Measurements from ENCODE around the gene MED27. TPM values are rescaled to one million over a fixed set of nuclear protein-coding genes. Genes with fewer than 3 reads are reported as not detected.

The MED27 gene
- total RNA-seq, 2 experiments from 2014 or later: 18.5 to 19.7 TPM

DNA sequence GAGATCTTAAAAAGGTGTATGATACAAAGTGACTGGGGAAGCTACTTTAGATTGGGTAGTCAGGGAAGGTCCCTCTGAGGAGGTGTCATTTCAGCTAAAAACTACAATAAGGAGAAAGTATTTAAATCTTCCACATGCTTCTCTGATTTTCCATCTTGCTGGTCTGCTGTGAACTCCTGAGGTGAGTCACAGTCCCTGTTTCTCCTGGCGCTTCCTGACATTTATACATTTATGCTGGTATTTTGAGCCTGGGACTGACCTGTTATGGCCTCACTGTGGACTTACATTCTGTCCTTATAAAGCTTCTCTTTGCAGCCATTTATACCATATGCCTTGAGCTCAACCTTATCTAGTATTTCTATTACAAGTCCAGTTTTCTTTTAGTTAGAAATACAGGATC is 95.1 kb downstream of the MED27 start:
- H3K27ac Mint-ChIP-seq: no peak overlapping the region
- no peak for ATAC-seq (ENCODE audit: low read depth)
- peaks cover 2% of the 10 kb centered on the region for H3K4me1 Mint-ChIP-seq
- H3K27me3 Mint-ChIP-seq: no peaks in the 10 kb centered on the region
- DNase-seq: no peak
- POLR2A ChIA-PET: no interaction called here
- H3K4me3 Mint-ChIP-seq: no peak overlapping the region
- no peaks in the 10 kb centered on the region for H3K9me3 Mint-ChIP-seq
- no peaks in the 10 kb centered on the region for H3K36me3 Mint-ChIP-seq

DNA sequence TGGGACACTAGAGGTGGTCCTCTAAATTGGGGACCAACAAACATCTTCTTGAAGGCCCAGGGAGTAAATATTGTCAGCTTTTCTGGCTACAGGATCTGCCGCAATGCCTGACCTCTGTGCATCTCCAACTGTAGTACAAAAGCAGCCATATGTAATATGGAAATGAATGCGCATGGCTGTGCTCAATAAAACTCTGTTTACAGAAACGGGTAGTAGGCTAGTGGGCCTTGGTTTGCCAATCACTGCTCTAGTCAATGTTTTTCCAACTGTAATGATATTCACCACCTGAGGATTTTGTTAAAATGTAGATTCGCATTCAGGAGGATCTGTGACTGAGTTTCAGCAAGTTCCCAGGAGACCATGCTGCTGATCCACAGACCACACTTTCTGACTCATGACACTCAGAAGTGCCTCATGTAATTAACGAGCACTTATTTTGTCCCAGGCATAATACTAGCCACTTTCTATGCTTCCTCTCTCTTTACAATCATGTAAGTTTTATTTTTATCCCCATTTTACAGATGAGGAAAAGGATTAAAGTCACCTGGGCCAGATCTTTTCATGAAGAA is 96.9 kb downstream of the MED27 start:
- no peaks in the 10 kb centered on the region for H3K36me3 Mint-ChIP-seq
- POLR2A ChIA-PET: no interaction called here
- H3K27me3 Mint-ChIP-seq: no peaks in the 10 kb centered on the region
- no peak for ATAC-seq (ENCODE audit: low read depth)
- H3K4me1 Mint-ChIP-seq: peaks cover 2% of the 10 kb centered on the region
- H3K4me3 Mint-ChIP-seq: no peak overlapping the region
- H3K27ac Mint-ChIP-seq: no peak overlapping the region
- DNase-seq: no peak
- H3K9me3 Mint-ChIP-seq: no peaks in the 10 kb centered on the region

DNA sequence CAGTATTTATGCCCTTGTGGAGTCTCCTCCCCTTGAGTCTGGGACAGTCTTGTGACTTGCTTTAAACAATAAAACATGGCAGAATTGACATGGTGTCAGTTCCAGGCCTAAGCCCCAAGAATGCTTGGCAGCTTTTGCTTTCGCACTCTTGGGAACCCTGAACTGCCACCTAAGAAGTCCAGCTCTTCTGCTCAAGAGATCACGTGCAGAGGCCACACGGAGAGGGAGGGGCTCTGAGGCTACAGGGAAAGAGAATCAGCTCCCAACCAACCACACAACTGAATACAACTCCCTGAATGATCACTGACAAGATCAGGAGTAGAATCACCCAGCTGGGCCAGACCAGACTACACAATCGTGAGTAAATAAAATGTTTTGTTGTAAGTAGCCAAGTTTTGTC is 97.6 kb downstream of the MED27 start:
- H3K27me3 Mint-ChIP-seq: no peaks in the 10 kb centered on the region
- no peaks in the 10 kb centered on the region for H3K36me3 Mint-ChIP-seq
- POLR2A ChIA-PET: no interaction called here
- H3K27ac Mint-ChIP-seq: no peak overlapping the region
- no peak for DNase-seq
- H3K9me3 Mint-ChIP-seq: no peaks in the 10 kb centered on the region
- ATAC-seq (ENCODE audit: low read depth): no peak
- no peak overlapping the region for H3K4me3 Mint-ChIP-seq
- peaks cover 1% of the 10 kb centered on the region for H3K4me1 Mint-ChIP-seq

DNA sequence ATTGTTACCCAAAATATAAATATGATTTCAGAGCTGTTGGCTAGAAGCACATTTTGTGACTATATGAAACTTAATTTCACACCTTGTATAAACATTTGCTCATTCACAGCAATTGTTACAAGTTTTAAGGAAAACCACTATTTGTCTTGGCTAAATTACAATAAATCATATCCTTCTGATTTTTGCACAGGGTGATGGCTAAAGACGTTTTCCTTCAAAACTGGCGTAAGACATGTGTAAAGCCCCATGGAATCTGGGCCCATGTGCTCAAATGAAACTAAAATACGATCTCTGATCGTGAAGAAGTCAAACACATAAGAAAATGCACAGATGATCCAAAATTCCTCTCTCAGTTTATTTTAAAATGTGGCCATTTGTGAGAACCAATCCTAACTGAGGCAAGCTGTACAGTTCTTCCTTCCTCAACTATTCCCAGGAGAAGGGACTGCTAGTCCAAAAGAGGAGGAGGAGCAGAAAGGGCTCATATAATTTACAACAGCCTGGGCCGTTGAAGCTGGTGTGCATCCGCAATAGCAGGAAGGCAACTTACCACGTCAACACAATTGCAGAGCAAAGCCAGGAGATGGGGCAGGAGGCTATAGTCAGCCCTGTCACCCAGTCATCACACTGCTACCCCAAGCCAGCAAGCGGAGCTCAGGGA is 98.4 kb downstream of the MED27 start:
- Mint-ChIP-seq H3K27me3 (no peaks in the 10 kb centered on the region), H3K36me3 (no peaks in the 10 kb centered on the region), H3K4me1 (no peaks in the 10 kb centered on the region), H3K9me3 (no peaks in the 10 kb centered on the region), H3K4me3 (no peak overlapping the region), H3K27ac (no peak overlapping the region)
- ATAC-seq (ENCODE audit: low read depth) (no peak), DNase-seq (no peak)
- POLR2A ChIA-PET: no interaction called here

DNA sequence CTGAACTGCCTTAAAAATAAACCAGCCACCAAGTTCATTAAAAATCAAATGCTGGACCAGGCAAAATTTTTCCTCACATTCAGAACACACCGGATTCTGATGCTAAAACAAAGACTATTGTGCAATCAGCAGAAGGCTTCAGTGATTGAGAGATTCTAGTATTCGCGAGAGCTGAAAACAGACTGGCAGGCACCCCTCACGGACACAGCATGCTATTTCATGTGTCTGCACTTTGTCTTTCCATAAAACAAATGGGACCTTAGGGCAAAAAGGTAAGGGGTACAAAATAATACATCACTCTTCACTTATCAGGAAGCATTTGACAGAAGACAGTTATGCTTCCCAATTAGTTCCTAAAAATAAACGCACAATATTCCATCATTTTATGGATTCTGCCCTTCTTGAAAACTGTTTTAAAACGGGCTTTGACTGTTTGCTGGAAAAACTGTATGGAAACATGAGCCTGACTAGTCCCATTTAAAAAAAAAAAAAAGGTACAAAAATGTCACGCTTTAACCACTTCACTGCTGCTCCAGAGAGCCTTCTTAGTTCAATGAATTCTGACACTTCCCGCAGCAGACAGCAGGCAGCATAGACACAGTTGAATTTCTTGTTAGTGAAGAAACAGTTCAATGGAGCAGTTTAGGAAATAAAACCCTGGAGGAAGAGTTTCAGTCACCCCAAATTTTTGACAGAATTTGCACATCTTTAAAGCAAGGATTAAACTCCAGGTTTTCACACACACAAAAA is 99.2 kb downstream of the MED27 start:
- Mint-ChIP-seq H3K4me3 (no peak overlapping the region), H3K4me1 (no peaks in the 10 kb centered on the region), H3K27ac (no peak overlapping the region), H3K27me3 (no peaks in the 10 kb centered on the region), H3K9me3 (no peaks in the 10 kb centered on the region), H3K36me3 (peaks cover under 1% of the 10 kb centered on the region)
- no peak for ATAC-seq (ENCODE audit: low read depth)
- POLR2A ChIA-PET: no interaction called here
- no peak for DNase-seq

DNA sequence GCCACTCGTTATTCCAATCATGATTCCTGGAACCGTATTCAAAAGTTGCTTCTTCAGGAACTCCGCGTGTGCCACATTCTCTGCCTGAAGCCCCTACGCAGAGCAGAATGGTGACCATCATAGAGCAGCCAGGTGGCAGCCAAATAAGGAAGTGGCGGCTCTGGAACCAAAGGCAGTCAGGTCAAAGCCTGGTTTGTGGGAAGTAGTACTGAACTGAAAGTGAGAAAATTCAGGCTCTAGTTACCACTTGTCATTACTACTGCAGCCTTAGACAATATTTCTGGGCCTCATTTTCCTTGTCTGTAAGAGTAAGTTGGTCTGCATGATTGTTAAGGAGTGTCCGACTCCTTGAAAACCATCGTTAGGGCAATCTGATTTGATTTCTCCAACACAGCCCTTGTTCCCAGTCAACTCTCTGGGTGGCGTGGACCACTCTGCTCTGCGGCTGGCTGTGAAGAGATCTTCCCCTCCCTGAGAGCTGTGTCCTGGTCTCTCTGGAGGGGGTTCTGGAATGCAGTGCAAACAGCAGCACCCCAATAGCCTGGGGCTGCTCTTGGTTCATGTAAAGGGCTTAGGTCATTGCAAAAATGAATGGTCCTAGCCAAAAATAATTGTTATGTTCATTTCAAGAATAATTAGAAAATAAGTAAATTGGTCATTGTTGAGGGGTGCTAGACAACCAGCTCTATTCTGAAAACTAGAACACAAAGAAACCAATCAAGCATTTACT is 102.4 kb downstream of the MED27 start:
- ATAC-seq (ENCODE audit: low read depth): no peak

DNA sequence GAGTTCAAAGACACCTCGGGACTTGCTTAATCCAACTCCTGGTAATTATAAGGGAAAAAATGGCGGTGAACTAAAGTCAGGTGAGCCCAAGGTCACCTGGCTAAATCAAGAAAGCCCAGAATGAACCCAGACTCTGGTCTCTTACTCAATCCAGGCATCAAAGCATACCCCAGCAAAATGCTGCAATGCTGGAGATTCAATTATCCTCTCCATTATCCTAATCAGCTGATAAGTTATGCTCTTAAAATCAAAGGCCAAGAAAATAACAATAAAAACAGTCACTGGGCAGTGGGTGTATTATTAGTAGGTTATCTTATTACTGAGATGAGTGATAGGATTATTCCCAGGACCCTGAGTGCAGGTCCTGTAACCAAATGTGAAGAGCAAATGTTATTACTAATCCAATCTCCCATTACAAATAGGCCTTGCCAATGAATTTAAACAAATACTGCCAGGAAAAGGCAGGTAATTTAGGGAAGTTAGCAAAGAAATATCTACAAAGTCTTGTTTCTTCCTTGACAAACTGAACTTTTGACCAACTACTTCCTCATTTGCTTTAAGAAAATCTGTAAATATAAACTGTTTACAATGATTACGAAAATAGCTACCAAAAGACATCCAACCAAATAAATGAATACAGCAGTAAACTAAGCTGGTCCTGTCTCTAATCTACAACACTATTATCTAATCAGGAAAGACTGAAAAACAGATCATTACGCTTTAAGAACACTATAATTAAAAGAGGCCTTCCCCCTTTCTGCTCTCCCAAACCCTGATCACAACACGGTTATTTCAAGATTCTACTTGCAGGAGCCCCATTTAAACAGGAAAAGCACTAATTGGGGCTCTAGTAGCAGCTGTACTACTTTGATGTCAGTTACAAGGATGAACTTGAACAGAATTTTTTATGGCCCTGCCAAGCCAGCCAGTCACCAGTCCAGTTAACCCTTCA is 103.2 kb downstream of the MED27 start:
- no peak overlapping the region for H3K4me3 Mint-ChIP-seq
- H3K27ac Mint-ChIP-seq: no peak overlapping the region
- H3K27me3 Mint-ChIP-seq: no peaks in the 10 kb centered on the region
- DNase-seq (no peak), ATAC-seq (ENCODE audit: low read depth) (no peak)
- H3K36me3 Mint-ChIP-seq: peaks cover 5% of the 10 kb centered on the region
- POLR2A ChIA-PET: no interaction called here
- H3K9me3 Mint-ChIP-seq: peaks cover 2% of the 10 kb centered on the region
- peaks cover 2% of the 10 kb centered on the region for H3K4me1 Mint-ChIP-seq

More for the DNA sequence above, 102.4 kb downstream of the MED27 start:
- no peak for DNase-seq
- POLR2A ChIA-PET: interaction anchor here (0.6 kb wide), 1 partner anchor 35 kb away, joined by 8 read pairs; no protein-coding TSS in a partner anchor
- H3K36me3 Mint-ChIP-seq: peaks cover 5% of the 10 kb centered on the region
- no peak overlapping the region for H3K27ac Mint-ChIP-seq
- H3K9me3 Mint-ChIP-seq: peaks cover 2% of the 10 kb centered on the region
- no peaks in the 10 kb centered on the region for H3K27me3 Mint-ChIP-seq
- H3K4me3 Mint-ChIP-seq: no peak overlapping the region
- H3K4me1 Mint-ChIP-seq: peaks cover 2% of the 10 kb centered on the region

DNA sequence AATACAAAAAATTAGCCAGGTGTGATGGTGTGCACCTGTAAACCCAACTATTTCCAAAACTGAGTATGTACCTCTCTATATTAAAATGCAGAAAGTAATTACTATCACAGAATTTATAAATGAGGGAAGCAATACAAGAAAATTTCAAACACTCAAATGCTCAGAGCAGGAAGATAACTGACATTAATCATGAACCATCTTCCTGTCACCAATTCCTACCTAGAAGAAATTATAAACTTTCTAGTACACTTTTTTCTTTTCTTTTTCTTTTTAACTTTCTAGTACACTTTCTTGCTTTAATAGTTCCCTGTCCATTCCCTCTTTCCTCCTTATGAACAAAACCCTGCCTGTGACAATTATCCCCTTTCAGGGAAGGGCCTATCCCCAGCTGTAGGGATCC is 106.8 kb downstream of the MED27 start:
- Mint-ChIP-seq H3K27ac (no peak overlapping the region), H3K27me3 (no peaks in the 10 kb centered on the region), H3K4me1 (peaks cover 2% of the 10 kb centered on the region), H3K4me3 (no peak overlapping the region), H3K9me3 (peaks cover 2% of the 10 kb centered on the region), H3K36me3 (peaks cover 5% of the 10 kb centered on the region)
- no peak for DNase-seq
- POLR2A ChIA-PET: no interaction called here
- no peak for ATAC-seq (ENCODE audit: low read depth)

DNA sequence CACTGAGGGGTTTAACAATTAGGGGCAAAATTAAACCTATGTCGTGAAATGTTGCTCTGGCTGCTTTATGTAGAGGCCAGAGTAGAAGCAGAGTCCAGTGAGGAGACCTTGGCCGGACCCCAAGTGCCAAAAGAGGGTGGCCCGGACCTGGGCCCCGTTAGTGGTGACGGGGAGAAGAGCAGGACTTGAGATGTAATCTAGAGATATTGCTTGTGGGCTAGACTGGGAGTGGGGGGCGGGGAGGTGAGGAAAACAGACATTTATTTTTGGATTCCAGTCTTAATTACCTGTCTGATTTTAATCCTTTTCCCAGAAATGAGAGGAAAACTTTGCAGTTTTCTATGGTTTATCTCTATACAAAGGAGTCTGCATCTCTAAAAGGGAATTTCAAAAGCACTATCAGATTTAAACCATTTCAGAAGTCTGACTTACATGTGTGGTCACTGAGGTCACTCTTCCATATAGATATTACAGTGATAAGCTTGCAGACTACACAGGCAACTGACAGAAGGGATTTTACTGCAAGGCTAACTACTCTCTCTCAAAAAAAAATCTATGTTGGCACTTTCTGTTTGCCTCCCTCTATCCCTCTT is 108.1 kb downstream of the MED27 start:
- Mint-ChIP-seq H3K27me3 (no peaks in the 10 kb centered on the region), H3K4me3 (no peak overlapping the region), H3K36me3 (peaks cover 5% of the 10 kb centered on the region), H3K9me3 (peaks cover 2% of the 10 kb centered on the region), H3K4me1 (peaks cover 2% of the 10 kb centered on the region), H3K27ac (no peak overlapping the region)
- no peak for ATAC-seq (ENCODE audit: low read depth)
- POLR2A ChIA-PET: no interaction called here
- DNase-seq: no peak

DNA sequence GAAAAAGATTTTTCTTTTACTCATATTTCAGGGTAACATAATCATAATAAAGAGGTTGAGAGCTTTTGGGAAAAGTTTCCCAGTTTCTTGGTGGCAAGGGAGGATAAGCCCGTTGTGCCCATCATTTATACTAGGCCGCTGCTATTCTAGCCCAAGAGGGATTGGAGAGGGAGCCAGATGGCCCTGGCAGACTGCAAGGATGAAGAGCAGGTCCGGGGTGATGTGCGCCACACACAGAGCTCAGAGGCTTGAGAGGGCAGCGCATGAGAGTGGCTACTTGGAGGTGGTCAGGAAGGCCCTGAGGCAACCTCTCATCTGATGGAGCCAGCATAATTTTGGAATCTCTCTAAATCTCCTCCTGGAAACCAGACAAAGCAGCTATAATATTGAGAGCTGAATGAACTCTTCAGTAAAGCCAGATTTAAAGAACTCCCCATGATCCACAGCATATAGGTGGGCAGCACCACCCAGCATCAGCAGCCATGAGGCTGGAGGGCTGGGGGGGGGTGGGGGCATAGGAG is 110.1 kb downstream of the MED27 start:
- POLR2A ChIA-PET: no interaction called here
- Mint-ChIP-seq H3K27me3 (no peaks in the 10 kb centered on the region), H3K27ac (no peak overlapping the region)

DNA sequence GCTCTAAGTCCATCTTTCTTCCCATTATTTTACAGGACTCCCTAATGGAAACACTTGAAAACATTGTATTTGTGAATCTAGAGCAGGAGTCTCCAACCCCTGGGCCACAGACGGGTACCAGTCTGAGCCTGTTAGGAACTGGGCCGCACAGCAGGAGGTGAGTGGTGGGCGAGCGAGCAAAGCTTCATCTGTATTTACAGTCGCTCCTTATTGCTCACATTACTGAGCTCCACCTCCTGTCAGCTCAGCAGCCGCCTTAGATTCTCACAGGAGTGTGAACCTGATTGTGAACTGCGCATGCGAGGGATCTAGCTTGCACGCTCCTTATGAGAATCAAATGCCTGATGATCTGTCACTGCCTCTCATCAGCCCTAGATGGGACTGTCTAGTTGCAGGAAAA is 111.0 kb downstream of the MED27 start:
- DNase-seq (no peak), ATAC-seq (ENCODE audit: low read depth) (no peak)
- H3K9me3 Mint-ChIP-seq: peaks cover 6% of the 10 kb centered on the region
- no peaks in the 10 kb centered on the region for H3K27me3 Mint-ChIP-seq
- peaks cover 2% of the 10 kb centered on the region for H3K4me1 Mint-ChIP-seq
- no peak overlapping the region for H3K4me3 Mint-ChIP-seq
- peaks cover 7% of the 10 kb centered on the region for H3K36me3 Mint-ChIP-seq
- no peak overlapping the region for H3K27ac Mint-ChIP-seq
- POLR2A ChIA-PET: interaction anchor here (0.5 kb wide), 1 partner anchor 332 kb away, joined by 3 read pairs; no protein-coding TSS in a partner anchor

More for the DNA sequence above, 110.1 kb downstream of the MED27 start:
- no peak for ATAC-seq (ENCODE audit: low read depth)
- H3K9me3 Mint-ChIP-seq: peaks cover 2% of the 10 kb centered on the region
- H3K4me1 Mint-ChIP-seq: peaks cover 2% of the 10 kb centered on the region
- no peak for DNase-seq
- H3K4me3 Mint-ChIP-seq: no peak overlapping the region
- peaks cover 2% of the 10 kb centered on the region for H3K36me3 Mint-ChIP-seq

DNA sequence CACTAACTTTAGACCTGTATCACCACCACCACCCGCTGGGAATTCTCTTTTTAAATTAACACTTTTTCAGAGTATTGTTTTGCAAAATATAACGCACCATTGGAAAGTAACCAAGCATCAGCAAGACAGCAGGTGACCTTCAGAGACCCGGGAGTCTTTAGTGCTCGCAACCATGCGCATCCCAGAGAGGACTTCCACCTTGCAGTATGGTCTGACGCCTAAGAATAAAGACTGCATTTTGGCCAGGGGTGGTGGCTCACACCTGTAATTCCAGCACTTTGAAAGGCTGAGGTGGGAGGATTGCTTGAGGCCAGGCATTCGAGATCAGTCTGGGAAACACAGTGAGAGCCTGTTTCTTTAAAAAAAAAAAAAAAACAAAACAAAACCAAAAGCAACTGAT is 113.8 kb downstream of the MED27 start:
- no peak for DNase-seq
- POLR2A ChIA-PET: no interaction called here
- Mint-ChIP-seq H3K9me3 (peaks cover 4% of the 10 kb centered on the region), H3K27me3 (no peaks in the 10 kb centered on the region), H3K36me3 (peaks cover 5% of the 10 kb centered on the region), H3K27ac (no peak overlapping the region), H3K4me3 (no peak overlapping the region), H3K4me1 (no peaks in the 10 kb centered on the region)
- ATAC-seq (ENCODE audit: low read depth): no peak

Data from activated naive CD8-positive, alpha-beta T cell treated with anti-CD3 and anti-CD28 coated beads, Interleukin-2, amount 10 ng/mL, durations not matched to agents 7 days and 5 days (primary cell).